Measurements from ENCODE around the gene PCOLCE2. TPM values are rescaled to one million over a fixed set of nuclear protein-coding genes. Genes with fewer than 3 reads are reported as not detected.

Gene PCOLCE2
- total and polyA plus RNA-seq, 2 experiments from 2014 or later, result 45.4 to 46.4 TPM

DNA sequence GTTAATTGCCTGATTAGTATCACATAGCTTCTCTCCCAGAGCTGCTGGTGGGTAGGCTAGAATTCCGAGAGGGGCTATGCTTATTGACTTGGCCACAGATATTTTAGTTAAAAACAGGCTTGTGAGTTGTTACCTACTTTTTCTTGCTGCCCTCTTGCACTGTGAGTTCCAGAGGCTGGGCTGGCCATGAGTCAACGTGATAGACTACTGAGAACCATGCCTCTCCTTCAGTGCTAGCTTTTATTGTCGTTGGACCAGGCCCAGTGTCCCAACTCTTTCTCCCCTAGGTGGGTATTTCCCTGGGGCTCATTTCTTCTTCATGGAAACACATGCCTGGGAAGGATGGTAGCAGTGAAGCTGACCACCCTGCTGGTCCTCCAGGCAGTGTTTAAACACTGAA lies 20.4 kb upstream of the PCOLCE2 start:
- Histone ChIP-seq H3F3A (ENCODE audit: insufficient read depth) (no peaks in the 10 kb centered on the region), H3K9me2 (ENCODE audit: insufficient read depth) (no peaks in the 10 kb centered on the region), H3K9ac (no peak overlapping the region), H4K20me1 (ENCODE audit: insufficient read depth) (no peaks in the 10 kb centered on the region), H3K4me2 (ENCODE audit: unreplicated experiment) (no peak overlapping the region), H3K4me1 (ENCODE audit: insufficient read depth) (peaks cover 25% of the 10 kb centered on the region), H3K36me3 (ENCODE audit: low read depth) (no peaks in the 10 kb centered on the region), H3K27ac (no peak overlapping the region), H3K79me2 (ENCODE audit: insufficient read depth) (no peaks in the 10 kb centered on the region), H3K9me3 (ENCODE audit: low read depth) (no peaks in the 10 kb centered on the region), H3K4me3 (no peak overlapping the region), H2AFZ (no peak overlapping the region), H3K27me3 (replicated peaks; ENCODE audit: insufficient read depth) (no peaks in the 10 kb centered on the region)
- 60 to 69% methylated on average over 3 of the region's 3 CpGs for WGBS, 2 experiments (ENCODE audit: low coverage in 1 of 2, low lambda C conversion rate in 2 of 2, missing lambda C conversion rate in 2 of 2)
- DNase-seq, result no peak
- TF ChIP-seq EZH2 (IDR thresholded peaks at IDR 0.05; ENCODE audit: insufficient read depth, poor library complexity, severe bottlenecking), result no peak
- TF ChIP-seq EZH2phosphoT487 (IDR thresholded peaks at IDR 0.05; ENCODE audit: insufficient read depth, low read depth), result no peak
- in situ Hi-C loops (cut with MboI), result no loop called here

DNA sequence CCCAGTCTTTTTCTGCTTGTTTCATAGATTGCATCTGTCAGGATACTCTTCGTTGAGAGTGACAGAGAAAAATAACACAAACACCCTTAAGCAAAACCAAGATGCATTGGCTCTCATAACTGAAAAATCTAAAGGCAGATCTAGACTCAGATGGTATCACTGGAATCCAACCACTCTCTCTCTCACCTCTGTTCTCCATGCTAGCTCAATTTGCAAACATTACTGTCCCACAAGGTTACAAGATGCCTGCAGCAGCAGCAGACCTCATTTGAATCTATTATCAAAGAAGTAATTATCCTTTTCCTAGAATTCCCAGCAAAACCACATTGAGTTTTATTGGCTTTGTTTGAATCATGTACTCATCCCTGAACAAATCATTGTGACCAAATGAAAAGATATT lies 19.1 kb upstream of the PCOLCE2 start:
- TF ChIP-seq EZH2phosphoT487 (IDR thresholded peaks at IDR 0.05; ENCODE audit: insufficient read depth, low read depth) (no peak), EZH2 (IDR thresholded peaks at IDR 0.05; ENCODE audit: insufficient read depth, poor library complexity, severe bottlenecking) (no peak)
- no peaks in the 10 kb centered on the region for H3K79me2 ChIP-seq (ENCODE audit: insufficient read depth)
- no peak overlapping the region for H3K4me2 ChIP-seq (ENCODE audit: unreplicated experiment)
- H3K9me3 ChIP-seq (ENCODE audit: low read depth), result no peaks in the 10 kb centered on the region
- H4K20me1 ChIP-seq (ENCODE audit: insufficient read depth), result no peaks in the 10 kb centered on the region
- WGBS, 2 experiments (ENCODE audit: low coverage in 1 of 2, low lambda C conversion rate in 2 of 2, missing lambda C conversion rate in 2 of 2), result 59 to 70% methylated on average over 1 of the region's 1 CpG
- no peaks in the 10 kb centered on the region for H3K27me3 ChIP-seq (replicated peaks; ENCODE audit: insufficient read depth)
- H3F3A ChIP-seq (ENCODE audit: insufficient read depth), result no peaks in the 10 kb centered on the region
- no peak overlapping the region for H2AFZ ChIP-seq
- in situ Hi-C loops (cut with MboI), result no loop called here
- H3K9ac ChIP-seq, result no peak overlapping the region
- H3K9me2 ChIP-seq (ENCODE audit: insufficient read depth), result no peaks in the 10 kb centered on the region
- no peaks in the 10 kb centered on the region for H3K36me3 ChIP-seq (ENCODE audit: low read depth)
- DNase-seq, result no peak
- peaks cover 22% of the 10 kb centered on the region for H3K4me1 ChIP-seq (ENCODE audit: insufficient read depth)
- no peak overlapping the region for H3K27ac ChIP-seq
- no peak overlapping the region for H3K4me3 ChIP-seq

DNA sequence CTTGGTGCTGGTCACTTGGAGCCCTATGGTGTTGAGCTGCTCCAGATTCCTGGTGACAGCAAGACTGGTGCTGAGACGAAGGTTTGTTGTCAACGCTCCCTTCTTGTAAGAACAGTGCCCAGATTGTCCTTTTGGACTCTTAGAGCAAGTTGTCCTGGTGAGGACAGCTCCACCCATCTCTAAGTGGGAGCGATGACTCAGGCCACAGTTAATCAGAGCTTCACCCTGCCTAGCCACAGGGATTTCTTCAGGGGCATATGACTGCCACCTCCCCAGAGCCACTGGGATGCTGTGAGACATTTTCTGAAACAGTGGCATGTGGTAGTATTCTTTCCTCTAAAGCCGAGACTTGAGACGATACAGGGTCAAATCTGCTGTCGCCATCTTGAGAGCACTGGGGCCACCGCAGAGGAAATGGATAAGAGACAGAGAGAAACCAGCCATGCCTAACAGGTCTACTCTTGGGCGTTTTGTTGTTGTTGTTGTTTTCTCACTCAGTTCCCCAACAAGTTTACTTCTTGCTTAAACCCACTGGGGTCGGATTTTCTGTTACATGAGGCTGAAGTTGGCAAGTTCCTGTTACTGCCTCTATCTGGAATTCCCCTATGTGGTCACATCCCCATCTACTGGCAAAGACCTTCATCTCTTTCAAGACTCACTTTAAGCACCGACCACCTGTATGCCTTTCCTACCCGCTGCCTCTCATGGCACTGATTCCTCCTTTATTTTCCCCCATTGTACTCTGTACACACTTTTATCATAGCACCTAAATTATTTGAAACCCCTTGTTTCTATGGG lies 16.0 kb upstream of the PCOLCE2 start:
- Histone ChIP-seq H3K4me3 (no peak overlapping the region), H3K27me3 (replicated peaks; ENCODE audit: insufficient read depth) (no peaks in the 10 kb centered on the region), H3K4me2 (ENCODE audit: unreplicated experiment) (no peak overlapping the region), H3K9me3 (ENCODE audit: low read depth) (no peaks in the 10 kb centered on the region), H2AFZ (peak overlapping the region; percentile 47; the same call in 1 of the 2 replicates), H3K79me2 (ENCODE audit: insufficient read depth) (no peaks in the 10 kb centered on the region), H3K4me1 (ENCODE audit: insufficient read depth) (peaks cover 17% of the 10 kb centered on the region), H3K9ac (no peak overlapping the region), H3K36me3 (ENCODE audit: low read depth) (no peaks in the 10 kb centered on the region), H4K20me1 (ENCODE audit: insufficient read depth) (no peaks in the 10 kb centered on the region), H3F3A (ENCODE audit: insufficient read depth) (peaks cover 3% of the 10 kb centered on the region; the same call in 1 of the 2 replicates), H3K9me2 (ENCODE audit: insufficient read depth) (no peaks in the 10 kb centered on the region), H3K27ac (no peak overlapping the region)
- DNase-seq, result peak; percentile 79
- TF ChIP-seq EZH2phosphoT487 (IDR thresholded peaks at IDR 0.05; ENCODE audit: insufficient read depth, low read depth) (no peak), EZH2 (IDR thresholded peaks at IDR 0.05; ENCODE audit: insufficient read depth, poor library complexity, severe bottlenecking) (no peak)
- 57 to 61% methylated on average over 11 of the region's 11 CpGs for WGBS, 2 experiments (ENCODE audit: low coverage in 1 of 2, low lambda C conversion rate in 2 of 2, missing lambda C conversion rate in 2 of 2)
- in situ Hi-C loops (cut with MboI), result no loop called here

DNA sequence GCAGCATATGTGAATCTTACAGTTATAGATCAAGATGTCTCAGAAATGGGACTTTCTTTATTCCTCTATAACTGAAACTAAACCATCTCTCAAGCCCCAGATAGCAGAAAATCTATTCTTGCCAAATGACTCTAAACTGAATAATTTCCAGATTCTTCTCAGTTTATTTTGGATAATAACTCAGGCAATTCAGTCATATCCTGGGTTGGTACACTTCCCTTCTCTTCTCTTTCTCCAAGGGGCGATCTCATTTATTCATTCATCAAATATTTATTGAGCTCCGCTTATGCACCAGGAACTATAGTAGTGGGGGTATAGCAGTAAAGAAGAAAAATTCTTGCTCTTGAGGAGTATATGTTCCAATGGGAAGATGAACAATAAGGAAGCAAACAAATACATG lies 13.5 kb upstream of the PCOLCE2 start:
- H3K27me3 ChIP-seq (replicated peaks; ENCODE audit: insufficient read depth), result no peaks in the 10 kb centered on the region
- no peaks in the 10 kb centered on the region for H4K20me1 ChIP-seq (ENCODE audit: insufficient read depth)
- H3K36me3 ChIP-seq (ENCODE audit: low read depth), result no peaks in the 10 kb centered on the region
- peak overlapping the region; percentile 31 for H2AFZ ChIP-seq
- no peak overlapping the region for H3K9ac ChIP-seq
- H3K4me3 ChIP-seq, result 0 out of 2 replicates have a peak overlapping the region, but pooled peaks have one; percentile 3
- H3K9me2 ChIP-seq (ENCODE audit: insufficient read depth), result no peaks in the 10 kb centered on the region
- 11 to 19% methylated on average over 2 of the region's 2 CpGs for WGBS, 2 experiments (ENCODE audit: low coverage in 1 of 2, low lambda C conversion rate in 2 of 2, missing lambda C conversion rate in 2 of 2)
- peak overlapping the region; percentile 16; the same call in 1 of the 2 replicates for H3K27ac ChIP-seq
- H3K4me1 ChIP-seq (ENCODE audit: insufficient read depth), result peaks cover 17% of the 10 kb centered on the region
- H3K9me3 ChIP-seq (ENCODE audit: low read depth), result no peaks in the 10 kb centered on the region
- peak overlapping the region; percentile 27 for H3K4me2 ChIP-seq (ENCODE audit: unreplicated experiment)
- no peak for TF ChIP-seq EZH2 (IDR thresholded peaks at IDR 0.05; ENCODE audit: insufficient read depth, poor library complexity, severe bottlenecking)
- no peak for TF ChIP-seq EZH2phosphoT487 (IDR thresholded peaks at IDR 0.05; ENCODE audit: insufficient read depth, low read depth)
- in situ Hi-C loops (cut with MboI), result no loop called here
- H3F3A ChIP-seq (ENCODE audit: insufficient read depth), result peaks cover 3% of the 10 kb centered on the region; the same call in 1 of the 2 replicates
- no peaks in the 10 kb centered on the region for H3K79me2 ChIP-seq (ENCODE audit: insufficient read depth)
- peak; percentile 36 for DNase-seq

Measured in GM23248 (cell line).